Transverse colon (tissue), 4 donors: ENCODE results near the gene ARID3C.

Experiments
- CTCF ChIP-seq, 5 experiments: fragments of 200-600 bp in 3 of 5; fragments of 450-650 bp in 2 of 5; sonication (generic) in 3 of 5; IDR thresholded peaks; 1 replicate in 2 of 5; 2 replicates in 3 of 5; pipeline ENCODE4 v1.5.1; 2016 to 2017; ENCODE audit warnings: antibody characterized with exemption in 5 of 5, inconsistent platforms in 3 of 5, mild to moderate bottlenecking in 2 of 5, moderate library complexity in 1 of 5
- POLR2AphosphoS5 ChIP-seq, 3 donors: sonication (generic); formaldehyde crosslinking; IDR thresholded peaks; one replicate each; pipeline ENCODE4 v1.6.1; 2016; ENCODE audit warnings: antibody characterized with exemption in 3 of 3

GRCh38 chr9:34615132-34615531, 13.7 kb downstream of the ARID3C start:
- TF ChIP-seq CTCF (IDR thresholded peaks at IDR 0.05) (no peak), POLR2AphosphoS5 (IDR thresholded peaks at IDR 0.05) (no peak)
